ENCODE results near the gene MCTP2.

The MCTP2 gene

GRCh38 chr15:94230883-94231722 lies at the start of gene MCTP2:
TSS of gene MCTP2 (plus strand) at chr15:94231561. CDS start at chr15:94298266, 66,705 bp downstream.
- TF ChIP-seq CREB1 (IDR thresholded peaks at IDR 0.05; ENCODE audit: low read depth), result peak; percentile 30
- peak; percentile 57; the same call in 1 of the 2 replicates for TF ChIP-seq TAF1 (IDR thresholded peaks at IDR 0.05; ENCODE audit: low read depth)
- TF ChIP-seq REST (IDR thresholded peaks at IDR 0.05; ENCODE audit: low read depth), result no peak
- TF ChIP-seq YY1 (IDR thresholded peaks at IDR 0.05; ENCODE audit: low read depth), result 0 out of 2 replicates have a peak, but pooled peaks have one; percentile 22
- TF ChIP-seq FOXM1 (IDR thresholded peaks at IDR 0.05; ENCODE audit: borderline replicate concordance, low read depth), result no peak
- no peak for TF ChIP-seq NFIC (IDR thresholded peaks at IDR 0.05)
- 0 out of 2 replicates have a peak, but pooled peaks have one; percentile 23 for TF ChIP-seq EP300 (IDR thresholded peaks at IDR 0.05; ENCODE audit: borderline replicate concordance)
- TF ChIP-seq USF1 (IDR thresholded peaks at IDR 0.05), result peak; percentile 63
- peak; percentile 40; the same call in 1 of the 2 replicates for TF ChIP-seq CEBPB (IDR thresholded peaks at IDR 0.05)
- peak; percentile 56; the same call in 1 of the 2 replicates for TF ChIP-seq EGR1 (IDR thresholded peaks at IDR 0.05)
- 0 out of 2 replicates have a peak, but pooled peaks have one; percentile 13 for TF ChIP-seq TCF12 (IDR thresholded peaks at IDR 0.05; ENCODE audit: low read depth)
- TF ChIP-seq TEAD4 (IDR thresholded peaks at IDR 0.05), result no peak
- TF ChIP-seq RAD21 (IDR thresholded peaks at IDR 0.05; ENCODE audit: low read depth), result no peak
- TF ChIP-seq ZBTB7A (IDR thresholded peaks at IDR 0.05; ENCODE audit: low read depth), result no peak
- peak; percentile 70 for TF ChIP-seq MAX (IDR thresholded peaks at IDR 0.05)

- TF ChIP-seq TCF12 (IDR thresholded peaks at IDR 0.05; ENCODE audit: low read depth) (no peak), TEAD4 (IDR thresholded peaks at IDR 0.05) (no peak), FOXM1 (IDR thresholded peaks at IDR 0.05; ENCODE audit: borderline replicate concordance, low read depth) (no peak), CREB1 (IDR thresholded peaks at IDR 0.05; ENCODE audit: low read depth) (no peak), MAX (IDR thresholded peaks at IDR 0.05) (no peak), REST (IDR thresholded peaks at IDR 0.05; ENCODE audit: low read depth) (no peak), EP300 (IDR thresholded peaks at IDR 0.05; ENCODE audit: borderline replicate concordance) (no peak), YY1 (IDR thresholded peaks at IDR 0.05; ENCODE audit: low read depth) (no peak), EGR1 (IDR thresholded peaks at IDR 0.05) (no peak), RAD21 (IDR thresholded peaks at IDR 0.05; ENCODE audit: low read depth) (no peak), CEBPB (IDR thresholded peaks at IDR 0.05) (no peak), TAF1 (IDR thresholded peaks at IDR 0.05; ENCODE audit: low read depth) (no peak), USF1 (IDR thresholded peaks at IDR 0.05) (no peak), ZBTB7A (IDR thresholded peaks at IDR 0.05; ENCODE audit: low read depth) (no peak), NFIC (IDR thresholded peaks at IDR 0.05) (no peak)
Observed at GRCh38 chr15:94182883-94183282, 48.5 kb upstream of the MCTP2 start.

- TF ChIP-seq EP300 (IDR thresholded peaks at IDR 0.05; ENCODE audit: borderline replicate concordance) (no peak), REST (IDR thresholded peaks at IDR 0.05; ENCODE audit: low read depth) (no peak), CREB1 (IDR thresholded peaks at IDR 0.05; ENCODE audit: low read depth) (no peak), TEAD4 (IDR thresholded peaks at IDR 0.05) (no peak), TAF1 (IDR thresholded peaks at IDR 0.05; ENCODE audit: low read depth) (no peak), RAD21 (IDR thresholded peaks at IDR 0.05; ENCODE audit: low read depth) (no peak), FOXM1 (IDR thresholded peaks at IDR 0.05; ENCODE audit: borderline replicate concordance, low read depth) (no peak), EGR1 (IDR thresholded peaks at IDR 0.05) (no peak), MAX (IDR thresholded peaks at IDR 0.05) (no peak), ZBTB7A (IDR thresholded peaks at IDR 0.05; ENCODE audit: low read depth) (no peak)
Observed at GRCh38 chr15:94185547-94186236, 45.7 kb upstream of the MCTP2 start.
